Stimulated activated CD4-positive, alpha-beta T cell treated with anti-CD3 and anti-CD28 coated beads, Interleukin-15, amount 100 ng/mL, for 48 hours (primary cell): ENCODE results near the gene NOXO1.
"Not testable (repeated sequence)": the region's sequence is repeated elsewhere in the genome, so short reads cannot be mapped to it uniquely, and the experiment has no call there.

ENCODE experiments used
- DNase-seq, 2 donors: peaks; one replicate each; pipeline ENCODE4 v3.0.0-alpha.2; 2020; ENCODE audit warnings: low read depth in 2 of 2

NOXO1 gene

DNA sequence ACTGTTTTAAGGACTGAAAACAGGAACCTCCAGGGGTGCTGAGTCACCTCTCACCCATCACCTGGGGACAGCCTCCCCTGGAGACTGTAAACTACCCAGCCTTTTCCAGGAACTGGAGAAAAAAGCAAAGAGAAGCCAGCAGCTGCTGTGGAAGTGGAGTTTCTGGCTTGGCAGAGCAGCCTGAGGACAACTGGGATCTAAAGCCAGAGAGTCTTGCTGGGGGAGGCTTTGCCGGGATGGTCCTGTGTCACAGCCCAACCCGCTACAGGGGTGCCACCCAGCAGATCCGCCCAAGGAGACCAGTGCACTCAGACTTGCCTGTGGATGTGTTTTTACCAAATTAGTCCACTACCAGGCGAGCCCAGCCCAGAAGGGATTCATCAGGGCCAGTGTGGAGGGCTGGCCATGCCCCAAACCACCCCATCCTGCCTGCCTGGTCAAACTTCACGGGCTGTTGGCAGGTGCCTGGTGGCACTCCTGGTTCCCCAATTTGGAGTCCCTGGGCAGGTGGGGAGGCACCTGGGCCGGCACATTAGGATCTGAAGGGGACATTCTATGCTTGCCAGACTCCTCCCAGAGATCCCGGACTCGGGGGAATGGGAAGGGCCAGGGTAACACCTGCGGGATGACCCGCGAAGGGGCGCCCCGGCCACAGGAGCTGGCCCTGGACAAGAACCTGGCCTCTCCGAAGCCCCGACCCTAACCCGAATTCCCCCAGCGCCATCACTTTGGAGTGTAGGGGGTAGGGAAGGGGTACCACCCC, 39.0 kb downstream of the NOXO1 start:
- DNase-seq = no peak

DNA sequence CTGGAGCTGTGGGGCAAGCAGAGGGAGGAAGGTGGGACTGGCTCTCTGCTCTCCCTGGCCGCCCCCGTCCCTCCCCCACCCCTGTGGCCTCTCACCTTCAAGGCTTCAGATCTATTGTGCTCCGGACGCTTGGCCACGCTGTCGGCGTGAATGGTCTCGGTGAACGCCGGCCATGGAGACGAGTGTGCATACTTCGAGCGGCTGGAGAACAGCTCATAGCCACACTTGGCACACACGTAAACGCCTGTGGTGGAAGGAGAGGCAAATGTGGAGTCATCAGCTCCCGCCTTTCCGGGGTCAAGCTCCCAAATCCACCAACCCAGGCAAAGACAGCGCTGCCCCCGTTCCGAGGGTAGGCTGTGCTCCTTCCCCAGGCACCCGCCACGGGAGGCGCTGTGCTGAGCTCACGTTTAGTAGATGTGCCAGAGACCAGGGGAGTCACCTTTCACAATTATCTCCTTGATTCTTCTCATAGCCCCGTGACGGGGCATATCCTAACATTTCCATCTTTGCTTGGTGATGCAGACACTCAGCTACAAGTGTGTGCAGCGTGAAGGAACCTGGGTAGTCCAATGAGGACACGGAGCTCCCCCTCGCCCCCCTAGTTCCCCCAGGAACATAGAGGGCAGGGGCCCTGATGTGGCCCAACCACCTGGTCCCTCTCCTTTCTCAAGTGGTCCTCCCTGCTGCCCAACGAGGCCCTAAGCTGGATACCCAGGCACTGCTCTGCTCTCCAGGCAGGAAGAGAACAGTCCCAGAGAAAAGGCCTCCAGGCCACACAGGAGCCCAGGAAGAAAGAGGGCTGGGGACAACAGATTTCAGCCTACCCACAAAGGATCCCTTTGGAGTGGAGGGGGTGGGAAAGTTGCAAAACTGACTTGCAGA, 39.9 kb downstream of the NOXO1 start:
- DNase-seq = no peak

DNA sequence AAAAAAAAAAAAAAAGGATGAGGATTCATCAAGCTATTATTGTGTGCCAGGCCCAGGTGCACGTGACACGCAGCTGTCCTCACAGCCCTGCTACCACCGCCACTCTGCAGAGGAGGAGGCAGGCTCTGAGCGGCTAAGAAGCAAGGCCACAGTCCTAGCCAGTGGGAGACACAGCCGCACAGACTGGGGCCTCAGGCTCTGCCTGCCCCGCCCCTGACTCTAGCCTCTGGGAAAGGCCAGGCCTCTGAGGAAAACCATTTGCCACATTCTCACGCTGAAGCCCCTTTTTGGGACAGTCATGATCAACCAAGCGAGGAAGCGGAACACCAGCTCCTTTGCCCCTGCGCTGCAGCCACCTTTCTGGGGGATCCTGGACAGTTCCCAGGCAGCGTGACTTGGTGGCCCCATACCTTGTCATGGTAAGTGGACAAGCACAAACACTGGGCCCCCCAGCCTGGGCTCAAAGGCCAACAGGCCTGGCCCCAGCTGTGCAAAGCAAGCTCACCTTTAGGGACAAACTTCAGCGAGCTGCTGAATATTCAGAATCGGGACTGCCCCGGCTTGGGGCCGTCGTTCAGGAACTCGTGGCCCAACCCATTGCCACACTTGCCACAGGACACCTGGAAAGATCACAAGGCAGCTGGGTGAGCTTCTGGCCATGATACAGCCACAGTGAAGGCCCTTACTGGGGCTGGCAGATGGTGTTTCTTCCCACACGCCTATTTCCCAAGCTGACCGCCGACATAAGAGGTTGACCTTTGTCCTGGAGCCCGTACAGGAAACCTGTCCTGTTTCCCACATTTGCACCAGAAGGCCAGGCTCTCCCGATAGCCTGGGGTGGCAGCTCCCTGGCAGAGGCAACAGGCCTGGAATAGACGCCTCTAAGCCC, 40.8 kb downstream of the NOXO1 start:
- DNase-seq = no peak

DNA sequence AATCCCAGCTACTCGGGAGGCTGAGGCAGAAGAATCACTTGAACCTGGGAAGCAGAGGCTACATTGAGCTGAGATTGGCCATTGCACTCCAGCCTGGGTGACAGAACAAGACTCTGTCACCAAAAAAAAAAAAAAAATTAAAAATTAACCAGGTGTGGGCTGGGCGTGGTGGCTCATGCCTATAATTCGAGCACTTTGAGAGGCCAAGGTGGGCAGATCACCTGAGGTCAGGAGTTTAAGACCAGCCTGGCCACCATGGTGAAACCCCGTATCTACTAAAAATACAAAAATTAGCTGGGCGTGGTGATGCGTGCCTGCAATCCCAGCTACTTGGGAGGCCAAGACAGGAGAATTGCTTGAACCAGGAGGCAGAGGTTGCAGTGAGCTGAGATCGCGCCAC, 41.4 kb downstream of the NOXO1 start:
- not testable (repeated sequence) for DNase-seq

DNA sequence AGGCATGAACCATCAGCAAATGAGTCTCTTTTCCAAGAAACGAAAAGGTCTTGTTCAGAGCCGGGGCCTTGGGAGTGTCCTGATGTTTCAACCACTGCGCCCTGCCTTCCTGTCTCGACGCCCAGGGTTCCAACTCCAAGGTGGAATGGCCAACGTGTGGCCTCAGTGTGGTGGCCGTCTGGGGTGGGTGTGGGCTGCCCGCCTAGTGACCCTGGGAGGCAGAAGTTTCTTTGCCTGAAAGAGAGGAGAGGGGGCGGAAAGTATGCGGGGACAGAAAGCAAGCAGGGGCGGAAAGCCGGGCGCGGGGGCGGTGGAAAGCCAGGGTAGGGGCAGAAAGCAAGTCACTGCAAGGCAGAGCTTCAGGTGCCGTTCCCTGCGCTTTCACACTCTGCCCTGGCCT, 42.4 kb downstream of the NOXO1 start:
- DNase-seq = no peak

DNA sequence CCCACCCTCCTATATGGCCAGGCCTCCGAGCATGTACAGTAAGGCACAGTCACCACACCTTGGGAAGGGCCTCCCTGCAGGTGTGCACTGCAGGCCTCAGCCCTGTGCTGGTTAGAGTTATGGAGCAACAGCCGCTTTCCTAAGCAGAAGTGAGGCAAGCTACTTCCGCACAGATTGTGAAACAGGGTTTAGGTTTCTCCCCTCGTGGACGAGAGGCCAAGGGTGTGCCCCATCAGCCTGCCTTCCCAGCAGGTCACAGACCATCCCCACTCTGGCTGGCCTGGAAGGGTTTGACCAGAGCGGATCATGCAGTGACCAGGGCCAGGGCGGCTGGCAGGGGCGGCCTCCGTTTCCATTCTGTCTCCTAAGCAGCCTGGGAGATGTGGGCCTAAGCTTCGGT, 43.0 kb downstream of the NOXO1 start:
- DNase-seq = no peak

DNA sequence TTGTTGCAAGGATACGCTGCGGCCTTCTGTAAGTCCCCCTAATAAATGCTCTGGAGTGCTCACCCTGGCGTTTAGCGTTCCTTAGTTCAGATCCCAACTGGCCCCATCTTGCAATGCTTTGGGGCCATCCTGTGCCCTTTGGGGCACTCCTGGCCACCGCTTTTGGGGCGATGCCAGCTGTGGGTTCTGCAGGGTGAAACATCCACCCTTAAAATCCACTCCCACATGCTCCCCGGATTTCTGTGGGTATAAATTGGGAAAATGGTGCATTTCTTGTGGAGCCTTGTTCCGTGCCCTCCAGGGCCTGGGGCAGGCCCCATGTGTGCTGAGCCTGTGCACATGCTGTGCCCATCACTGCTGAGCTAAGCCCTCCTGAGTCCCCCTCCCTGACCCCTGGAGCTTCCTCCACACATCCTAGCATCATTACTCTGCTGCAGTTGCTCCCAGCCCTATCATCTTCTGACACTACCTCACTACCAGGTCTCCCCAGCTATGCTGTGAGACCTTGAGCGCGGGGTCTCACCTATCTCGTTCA, 44.3 kb downstream of the NOXO1 start:
- no peak for DNase-seq

DNA sequence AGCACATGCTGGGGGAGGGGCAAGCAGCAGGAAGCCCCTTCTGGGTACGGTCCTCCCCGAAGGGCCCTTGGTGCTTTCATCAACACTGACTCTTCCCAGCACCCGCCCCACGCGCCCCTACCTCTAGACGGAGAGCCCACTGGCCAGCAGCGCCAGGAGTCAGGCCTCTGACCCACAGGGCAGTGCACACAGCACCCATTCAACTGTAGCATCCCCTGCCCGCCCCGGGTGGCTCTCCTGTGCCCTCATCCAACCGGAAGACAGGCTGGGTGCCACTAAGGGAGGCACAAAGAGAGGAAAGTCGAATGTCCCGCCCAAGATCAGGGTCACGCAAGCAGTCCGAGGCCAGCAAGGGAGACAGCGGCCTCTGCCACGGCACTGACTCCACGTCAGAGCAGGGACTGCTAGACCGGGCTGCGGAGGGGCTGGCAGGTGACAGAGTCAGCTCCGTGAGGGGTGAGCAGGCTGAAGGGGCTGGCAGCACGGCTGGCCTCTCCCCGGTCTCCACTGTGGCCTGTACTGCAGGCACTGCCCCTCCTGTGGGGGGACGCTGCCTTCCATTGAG, 48.1 kb downstream of the NOXO1 start:
- DNase-seq = no peak

DNA sequence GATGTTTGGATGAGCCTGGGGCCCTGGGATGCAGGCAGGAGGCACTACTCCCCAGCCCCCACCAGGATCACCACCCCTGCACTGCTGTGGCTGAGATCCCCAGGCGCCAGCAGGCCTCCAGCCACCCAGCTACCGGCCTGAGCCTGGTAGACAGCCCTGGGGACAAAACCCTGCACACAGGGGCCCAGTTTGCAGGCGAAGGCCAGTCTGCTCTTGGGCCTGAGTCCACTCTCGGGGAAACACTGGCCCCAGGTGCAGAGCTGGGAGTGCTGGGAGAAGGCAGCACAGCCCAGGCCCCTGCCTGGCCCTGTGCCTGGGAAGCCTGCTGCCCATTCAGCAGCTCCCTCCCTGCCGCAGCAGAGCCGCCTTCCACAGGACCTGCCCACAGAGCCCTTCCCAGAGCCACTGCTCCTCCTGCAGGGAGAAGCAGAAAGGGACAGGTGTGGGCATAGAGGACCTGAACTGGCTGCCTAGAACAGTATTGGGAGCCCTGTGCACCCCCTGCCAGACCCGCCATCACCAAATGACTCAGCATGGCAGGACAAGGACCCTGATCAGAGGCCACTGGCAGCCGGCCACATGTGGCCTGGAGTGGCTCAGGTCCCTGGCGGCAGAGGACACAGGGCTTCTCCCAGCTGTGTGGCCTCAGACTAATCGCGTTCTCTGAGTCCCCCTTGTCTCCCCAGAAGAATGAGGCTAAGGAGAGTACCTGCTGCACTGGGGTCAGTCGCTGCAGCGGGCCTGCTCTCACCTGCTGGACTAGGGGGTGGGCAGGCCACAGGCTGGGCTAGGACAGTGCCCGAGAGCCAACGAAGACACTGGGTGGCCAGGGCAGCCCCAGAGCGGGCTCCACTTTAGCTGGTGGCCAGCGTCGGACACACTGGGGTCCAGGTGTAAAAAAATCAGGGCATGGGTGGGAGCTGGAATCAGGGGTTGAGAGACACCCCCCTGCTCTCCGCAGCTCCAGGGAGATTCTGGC, 48.9 kb downstream of the NOXO1 start:
- DNase-seq = no peak

DNA sequence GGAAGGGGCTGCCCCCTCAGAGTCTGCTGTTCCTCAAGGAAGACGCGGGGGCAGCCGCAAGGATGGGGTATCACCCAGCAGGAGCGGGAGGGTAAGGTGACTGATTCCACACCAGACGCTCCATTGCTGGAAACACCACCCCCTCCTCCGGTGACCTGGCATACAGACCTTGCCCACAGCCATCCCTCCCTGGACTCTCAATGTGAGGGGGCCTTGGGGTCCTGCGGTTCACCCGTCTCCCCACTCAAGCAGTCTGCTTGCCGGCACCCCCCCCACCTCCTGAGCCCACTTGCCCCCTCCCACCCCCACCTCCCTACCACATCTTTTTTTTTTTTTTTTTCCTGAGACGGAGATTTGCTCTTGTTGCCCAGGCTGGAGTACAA, 50.9 kb downstream of the NOXO1 start:
- no peak for DNase-seq

DNA sequence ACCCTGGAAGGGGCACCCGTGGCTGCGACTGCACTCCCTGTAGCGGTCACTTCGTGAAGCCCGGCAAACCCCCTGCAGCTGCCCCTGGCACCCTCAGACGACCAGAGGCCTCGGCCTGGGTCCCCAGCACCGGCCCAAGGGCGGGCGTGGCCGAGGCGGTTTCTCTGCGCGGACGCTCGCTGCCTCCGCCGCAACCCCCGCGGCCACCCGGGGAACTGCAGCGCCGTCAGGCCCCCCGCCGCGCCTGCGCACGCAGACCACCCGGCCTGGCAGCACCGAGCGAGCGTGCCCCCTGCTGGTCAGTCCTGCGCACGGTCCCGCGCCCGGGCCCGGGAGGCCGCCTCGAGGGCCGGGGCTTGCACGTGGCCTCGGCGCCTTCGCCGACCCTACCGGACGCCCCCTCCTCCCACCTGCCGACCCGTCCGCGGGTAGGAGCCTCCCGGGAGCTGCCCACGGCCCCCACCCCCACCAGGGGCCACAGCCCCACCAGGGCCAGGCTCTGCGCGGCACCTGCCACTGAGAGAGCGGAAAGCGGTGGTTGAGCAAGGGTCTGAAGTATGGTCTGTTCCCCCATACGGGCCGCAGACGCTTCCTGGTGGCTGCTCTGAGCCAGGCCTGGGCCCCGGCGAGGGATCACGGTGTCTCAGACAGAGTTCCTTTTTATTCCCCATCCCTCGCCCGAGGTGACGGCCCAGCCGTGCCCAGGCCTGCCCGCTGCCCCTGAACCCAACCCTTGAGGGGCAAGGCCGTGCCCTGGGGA, 51.5 kb downstream of the NOXO1 start:
- DNase-seq = peak; percentile 82 to 89

DNA sequence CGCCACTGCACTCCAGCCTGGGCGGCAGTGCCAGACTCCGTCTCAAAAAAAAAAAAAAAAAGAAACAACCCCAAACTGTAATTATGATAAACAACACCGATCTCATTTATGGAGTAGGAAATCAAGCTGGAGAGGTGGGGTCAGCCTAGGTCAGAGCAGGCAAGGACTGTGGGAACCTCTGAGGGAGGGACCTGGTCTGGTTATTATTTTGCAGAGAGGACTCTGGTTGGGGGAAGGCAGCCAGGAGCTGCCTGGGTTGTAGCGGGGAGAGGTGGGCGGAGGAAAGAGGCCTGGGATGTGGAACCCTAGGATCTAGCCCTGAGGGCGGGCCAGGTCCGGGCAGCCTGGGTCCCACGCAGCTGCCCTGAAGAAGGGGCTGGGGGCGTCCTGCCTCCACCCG, 52.2 kb downstream of the NOXO1 start:
- no peak for DNase-seq
